Measurements from ENCODE around the gene EEF2KMT. TPM values are rescaled to one million over a fixed set of nuclear protein-coding genes. Genes with fewer than 3 reads are reported as not detected.

EEF2KMT gene
- total RNA-seq, 2 experiments from 2014 or later = 2.2 to 2.5 TPM

GRCh38 chr16:5062051-5062450 lies 35.5 kb downstream of the EEF2KMT start:
- H3K4me1 ChIP-seq (ENCODE audit: insufficient read depth, low read length) = no peaks in the 10 kb centered on the region
- Mint-ChIP-seq H3K4me1 (ENCODE audit: low read depth) (no peaks in the 10 kb centered on the region), H3K9me3 (no peaks in the 10 kb centered on the region), H3K27me3 (no peaks in the 10 kb centered on the region), H3K27ac (no peak overlapping the region), H3K36me3 (ENCODE audit: low read depth) (no peaks in the 10 kb centered on the region), H3K4me3 (no peak overlapping the region)
- no peaks in the 10 kb centered on the region for H3K9me3 ChIP-seq (ENCODE audit: control insufficient read depth in 1 of 2, insufficient read depth in 1 of 2, low read length in 2 of 2)
- ATAC-seq (ENCODE audit: poor library complexity) (no peak), DNase-seq (no peak)
- intact Hi-C loops (cut with DNase I, micrococcal nuclease) = no loop called here
- H3K27ac ChIP-seq (ENCODE audit: low read depth in 1 of 2, low read length in 2 of 2) = no peak overlapping the region
- no peak overlapping the region for H3K4me3 ChIP-seq (ENCODE audit: low read length)
- no peak for TF ChIP-seq CTCF (IDR thresholded peaks at IDR 0.05)
- no peaks in the 10 kb centered on the region for H3K27me3 ChIP-seq (ENCODE audit: control insufficient read depth in 1 of 2, insufficient read depth in 2 of 2, low read length in 2 of 2)
- no peaks in the 10 kb centered on the region for H3K36me3 ChIP-seq (ENCODE audit: insufficient read depth, low read length)
- CTCF ChIA-PET = no interaction called here
- POLR2A ChIA-PET = no interaction called here

- H3K4me3 ChIP-seq (ENCODE audit: low read length) = no peak overlapping the region
- Mint-ChIP-seq H3K27me3 (no peaks in the 10 kb centered on the region), H3K4me3 (no peak overlapping the region), H3K9me3 (no peaks in the 10 kb centered on the region), H3K36me3 (ENCODE audit: low read depth) (no peaks in the 10 kb centered on the region), H3K4me1 (ENCODE audit: low read depth) (no peaks in the 10 kb centered on the region), H3K27ac (no peak overlapping the region)
- H3K27ac ChIP-seq (ENCODE audit: low read depth in 1 of 2, low read length in 2 of 2) = no peak overlapping the region
- DNase-seq (no peak), ATAC-seq (ENCODE audit: poor library complexity) (no peak)
- no peaks in the 10 kb centered on the region for H3K4me1 ChIP-seq (ENCODE audit: insufficient read depth, low read length)
- TF ChIP-seq CTCF (IDR thresholded peaks at IDR 0.05) = no peak
- no peaks in the 10 kb centered on the region for H3K9me3 ChIP-seq (ENCODE audit: control insufficient read depth in 1 of 2, insufficient read depth in 1 of 2, low read length in 2 of 2)
- no peaks in the 10 kb centered on the region for H3K36me3 ChIP-seq (ENCODE audit: insufficient read depth, low read length)
- CTCF ChIA-PET = no interaction called here
- H3K27me3 ChIP-seq (ENCODE audit: control insufficient read depth in 1 of 2, insufficient read depth in 2 of 2, low read length in 2 of 2) = no peaks in the 10 kb centered on the region
- intact Hi-C loops (cut with DNase I, micrococcal nuclease) = no loop called here
- POLR2A ChIA-PET = no interaction called here
Observed at GRCh38 chr16:5060073-5060641, 37.4 kb downstream of the EEF2KMT start.

GRCh38 chr16:5059386-5060072 lies 38.1 kb downstream of the EEF2KMT start:
- Histone ChIP-seq H3K9me3 (ENCODE audit: control insufficient read depth in 1 of 2, insufficient read depth in 1 of 2, low read length in 2 of 2) (no peaks in the 10 kb centered on the region), H3K27me3 (ENCODE audit: control insufficient read depth in 1 of 2, insufficient read depth in 2 of 2, low read length in 2 of 2) (no peaks in the 10 kb centered on the region), H3K27ac (ENCODE audit: low read depth in 1 of 2, low read length in 2 of 2) (no peak overlapping the region), H3K36me3 (ENCODE audit: insufficient read depth, low read length) (no peaks in the 10 kb centered on the region), H3K4me3 (ENCODE audit: low read length) (no peak overlapping the region), H3K4me1 (ENCODE audit: insufficient read depth, low read length) (no peaks in the 10 kb centered on the region)
- no peaks in the 10 kb centered on the region for H3K27me3 Mint-ChIP-seq
- ChIA-PET POLR2A (no interaction called here), CTCF (no interaction called here)
- ATAC-seq (ENCODE audit: poor library complexity) (no peak), DNase-seq (no peak)
- H3K9me3 Mint-ChIP-seq = no peaks in the 10 kb centered on the region
- no peaks in the 10 kb centered on the region for H3K36me3 Mint-ChIP-seq (ENCODE audit: low read depth)
- H3K27ac Mint-ChIP-seq = no peak overlapping the region
- intact Hi-C loops (cut with DNase I, micrococcal nuclease) = no loop called here
- no peak for TF ChIP-seq CTCF (IDR thresholded peaks at IDR 0.05)
- no peak overlapping the region for H3K4me3 Mint-ChIP-seq
- no peaks in the 10 kb centered on the region for H3K4me1 Mint-ChIP-seq (ENCODE audit: low read depth)
